Tibial nerve (tissue), 4 donors: ENCODE data around the gene SPACA1. TPM values are rescaled to one million over a fixed set of nuclear protein-coding genes. Genes with fewer than 3 reads are reported as not detected.
"Not testable (repeated sequence)": the region's sequence is repeated elsewhere in the genome, so short reads cannot be mapped to it uniquely, and the experiment has no call there.

Source experiments
- DNase-seq, 2 donors: peaks; one replicate each; pipeline ENCODE4 v3.0.0-alpha.2; 2019; ENCODE audit warnings: low spot score in 2 of 2
- H3K27ac ChIP-seq, 4 donors: fragments of 200-600 bp; sonication (generic) in 3 of 4; one replicate each; pipeline ENCODE4 v1.5.1; 2017 to 2019; ENCODE audit warnings: mild to moderate bottlenecking in 1 of 4
- H3K27me3 ChIP-seq, 2 donors: fragments of 200-600 bp; sonication (generic) in 1 of 2; one replicate each; pipeline versions ENCODE4 v1.5.1 to v1.6.0; 2017 to 2019
- H3K36me3 ChIP-seq, 3 donors: fragments of 200-600 bp; sonication (generic); one replicate each; pipeline ENCODE4 v1.5.1; 2018 to 2019
- H3K4me1 ChIP-seq, 4 donors: fragments of 200-600 bp; sonication (generic) in 3 of 4; one replicate each; pipeline ENCODE4 v1.5.1; 2017 to 2019
- H3K4me3 ChIP-seq, 4 donors: fragments of 200-600 bp; sonication (generic) in 3 of 4; one replicate each; pipeline ENCODE4 v1.5.1; 2017 to 2019; ENCODE audit warnings: mild to moderate bottlenecking in 1 of 4, moderate library complexity in 1 of 4
- H3K9me3 ChIP-seq, 4 donors: fragments of 200-600 bp; sonication (generic) in 3 of 4; one replicate each; pipeline ENCODE4 v1.5.1; 2017 to 2019
- EP300 ChIP-seq, 2 donors: sonication (generic); formaldehyde crosslinking; IDR thresholded peaks; one replicate each; pipeline ENCODE4 v1.6.1; 2017; ENCODE audit warnings: antibody characterized with exemption in 2 of 2, mild to moderate bottlenecking in 1 of 2
- POLR2A ChIP-seq, 2 donors: fragments of 450-650 bp; IDR thresholded peaks; one replicate each; pipeline ENCODE4 v1.6.1; 2017; ENCODE audit warnings: antibody characterized with exemption in 2 of 2, mild to moderate bottlenecking in 2 of 2, moderate library complexity in 2 of 2
- whole genome bisulfite sequencing, 2 donors: methylation state at CpG; one replicate each; pipeline ENCODE4 v1.1.5; 2018; 5-methylcytosine and 5-hydroxymethylcytosine counted together
- total RNA-seq, 4 donors: library from RNA; depleted of rRNA; stranded (reverse); fragments of >200 nt; gene quantifications; one replicate each; pipeline ENCODE4 v1.1.0, GENCODE V29; 2016
- TF ChIP-seq, protein P1 (sequence below), 5 experiments: fragments of 200-600 bp in 3 of 5; fragments of 450-650 bp in 2 of 5; sonication (generic) in 3 of 5; IDR thresholded peaks; one replicate each; pipeline ENCODE4 v1.5.1; 2016 to 2019; ENCODE audit warnings: antibody characterized with exemption in 5 of 5, mild to moderate bottlenecking in 3 of 5, moderate library complexity in 2 of 5

SPACA1 gene, protein sequence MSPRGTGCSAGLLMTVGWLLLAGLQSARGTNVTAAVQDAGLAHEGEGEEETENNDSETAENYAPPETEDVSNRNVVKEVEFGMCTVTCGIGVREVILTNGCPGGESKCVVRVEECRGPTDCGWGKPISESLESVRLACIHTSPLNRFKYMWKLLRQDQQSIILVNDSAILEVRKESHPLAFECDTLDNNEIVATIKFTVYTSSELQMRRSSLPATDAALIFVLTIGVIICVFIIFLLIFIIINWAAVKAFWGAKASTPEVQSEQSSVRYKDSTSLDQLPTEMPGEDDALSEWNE
- total RNA-seq, result not detected

DNA sequence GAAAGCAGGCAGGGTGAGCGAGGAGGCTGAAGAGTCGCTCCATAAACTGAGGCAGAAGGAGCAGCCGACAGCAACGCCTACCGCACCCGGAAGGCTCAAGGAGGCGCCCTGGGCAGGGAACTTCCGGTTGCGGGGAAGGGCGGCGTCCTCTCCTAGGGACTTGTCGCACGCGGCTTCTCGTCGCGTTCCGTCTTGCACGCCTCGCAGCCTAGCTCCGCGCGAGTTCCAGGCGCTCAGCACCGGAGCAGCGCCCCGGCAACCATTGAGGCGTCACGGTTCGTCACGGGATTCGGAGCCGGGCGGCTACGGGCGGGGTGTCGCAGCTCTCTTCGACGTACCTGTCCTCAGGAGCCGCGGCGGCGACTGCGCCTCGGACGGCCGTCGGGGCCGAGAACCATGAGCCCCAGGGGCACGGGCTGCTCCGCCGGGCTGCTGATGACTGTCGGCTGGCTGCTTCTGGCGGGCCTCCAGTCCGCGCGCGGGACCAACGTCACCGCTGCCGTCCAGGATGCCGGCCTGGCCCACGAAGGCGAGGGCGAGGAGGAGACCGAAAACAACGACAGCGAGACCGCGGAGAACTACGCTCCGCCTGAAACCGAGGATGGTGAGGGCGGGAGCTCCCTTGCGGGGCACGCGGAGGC lies at the start of gene SPACA1:
TSS of gene SPACA1 (plus strand) at position 332 of the 641 bp plus-strand sequence. CDS start at position 397, 65 bp downstream.
- H3K4me3 ChIP-seq, result no peak within 1 kb of the TSS
- H3K9me3 ChIP-seq, result peaks cover 0 to 8% (median 0%) of the 10 kb centered on the region in 4 donors
- no peak within 1 kb of the TSS for H3K27ac ChIP-seq
- H3K4me1 ChIP-seq, result no peaks in the 10 kb centered on the region
- TF ChIP-seq, protein P1, sequence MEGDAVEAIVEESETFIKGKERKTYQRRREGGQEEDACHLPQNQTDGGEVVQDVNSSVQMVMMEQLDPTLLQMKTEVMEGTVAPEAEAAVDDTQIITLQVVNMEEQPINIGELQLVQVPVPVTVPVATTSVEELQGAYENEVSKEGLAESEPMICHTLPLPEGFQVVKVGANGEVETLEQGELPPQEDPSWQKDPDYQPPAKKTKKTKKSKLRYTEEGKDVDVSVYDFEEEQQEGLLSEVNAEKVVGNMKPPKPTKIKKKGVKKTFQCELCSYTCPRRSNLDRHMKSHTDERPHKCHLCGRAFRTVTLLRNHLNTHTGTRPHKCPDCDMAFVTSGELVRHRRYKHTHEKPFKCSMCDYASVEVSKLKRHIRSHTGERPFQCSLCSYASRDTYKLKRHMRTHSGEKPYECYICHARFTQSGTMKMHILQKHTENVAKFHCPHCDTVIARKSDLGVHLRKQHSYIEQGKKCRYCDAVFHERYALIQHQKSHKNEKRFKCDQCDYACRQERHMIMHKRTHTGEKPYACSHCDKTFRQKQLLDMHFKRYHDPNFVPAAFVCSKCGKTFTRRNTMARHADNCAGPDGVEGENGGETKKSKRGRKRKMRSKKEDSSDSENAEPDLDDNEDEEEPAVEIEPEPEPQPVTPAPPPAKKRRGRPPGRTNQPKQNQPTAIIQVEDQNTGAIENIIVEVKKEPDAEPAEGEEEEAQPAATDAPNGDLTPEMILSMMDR (IDR thresholded peaks at IDR 0.05), result no peak
- no peak for DNase-seq
- no peaks in the 10 kb centered on the region for H3K36me3 ChIP-seq
- H3K27me3 ChIP-seq, result peaks cover 0 to 9% of the 10 kb centered on the region in 2 donors
- 74 to 76% methylated on average over 42 to 73 of the region's 77 CpGs for WGBS, 2 donors

DNA sequence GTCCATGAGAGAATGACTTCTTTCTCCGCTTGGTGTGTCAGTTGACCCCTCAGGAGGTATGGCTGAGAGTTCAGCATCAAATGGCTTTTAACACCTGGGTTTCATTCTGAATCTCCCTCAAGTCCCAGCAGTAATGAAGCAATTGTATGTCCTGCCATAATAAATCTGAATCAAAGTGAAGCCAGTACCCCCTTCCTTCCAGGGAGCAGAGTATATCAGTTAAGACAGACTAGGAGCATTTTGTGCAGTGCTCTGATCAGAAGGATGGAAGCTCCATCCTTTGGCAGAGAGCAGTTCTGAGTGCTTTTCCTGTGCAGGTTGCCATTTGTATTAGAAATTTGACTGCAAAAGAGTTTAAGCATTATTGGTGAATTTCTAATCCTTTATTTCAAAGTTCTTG lies 46.9 kb upstream of the SPACA1 start:
- Histone ChIP-seq H3K4me3 (no peak overlapping the region), H3K27me3 (no peaks in the 10 kb centered on the region), H3K27ac (no peak overlapping the region), H3K9me3 (no peaks in the 10 kb centered on the region), H3K4me1 (no peaks in the 10 kb centered on the region), H3K36me3 (no peaks in the 10 kb centered on the region)
- WGBS, 2 donors, result 33 to 60% methylated on average over 1 of the region's 1 CpG
- TF ChIP-seq, protein P1 (IDR thresholded peaks at IDR 0.05), result no peak
- TF ChIP-seq POLR2A (IDR thresholded peaks at IDR 0.05), result no peak
- no peak for TF ChIP-seq EP300 (IDR thresholded peaks at IDR 0.05)
- no peak for DNase-seq

DNA sequence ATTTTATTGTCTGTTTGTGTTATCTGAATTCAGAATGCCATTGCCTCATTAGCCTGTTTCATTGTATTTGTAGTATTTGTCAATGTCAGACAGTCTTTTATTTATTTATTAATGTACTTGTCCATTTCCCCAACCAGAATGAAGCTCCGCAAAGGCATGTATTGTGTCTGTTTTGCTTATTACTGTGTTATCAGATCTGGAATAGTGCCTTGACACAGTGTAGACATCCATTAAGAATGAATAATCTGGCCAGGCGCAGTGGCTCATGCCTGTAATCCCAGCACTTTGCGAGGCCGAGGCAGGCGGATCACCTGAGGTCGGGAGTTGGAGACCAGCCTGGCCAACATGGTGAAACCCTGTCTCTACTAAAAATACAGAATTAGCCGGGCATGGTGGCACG lies 46.4 kb upstream of the SPACA1 start:
- H3K27me3 ChIP-seq, result not testable (repeated sequence)
- 94 to 96% methylated on average over 8 of the region's 8 CpGs for WGBS, 2 donors

DNA sequence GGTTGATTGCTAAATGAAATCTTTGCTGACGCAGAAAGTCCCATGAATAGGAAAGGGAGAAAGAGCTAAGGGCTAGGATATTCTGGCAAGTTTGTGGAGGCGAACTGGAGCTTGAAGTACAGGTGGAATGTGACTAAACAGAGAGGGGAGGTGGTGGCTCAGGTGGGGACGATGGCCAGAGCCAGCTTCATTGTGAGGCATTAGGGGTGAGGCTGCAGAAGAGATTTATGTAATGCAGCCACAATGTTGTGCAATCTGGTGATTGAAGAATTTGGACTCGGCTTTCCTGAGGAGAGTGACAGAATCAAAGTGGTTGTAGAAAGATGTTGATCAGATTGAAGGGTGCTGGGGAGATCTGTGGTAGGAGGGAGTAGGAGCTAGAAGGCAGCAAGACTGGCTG lies 42.9 kb upstream of the SPACA1 start:
- 62 to 64% methylated on average over 4 of the region's 4 CpGs for WGBS, 2 donors

More for the DNA sequence above, 46.4 kb upstream of the SPACA1 start:
- not testable (repeated sequence) for H3K4me1 ChIP-seq, H3K4me3 ChIP-seq, H3K9me3 ChIP-seq, H3K36me3 ChIP-seq, DNase-seq, H3K27ac ChIP-seq

DNA sequence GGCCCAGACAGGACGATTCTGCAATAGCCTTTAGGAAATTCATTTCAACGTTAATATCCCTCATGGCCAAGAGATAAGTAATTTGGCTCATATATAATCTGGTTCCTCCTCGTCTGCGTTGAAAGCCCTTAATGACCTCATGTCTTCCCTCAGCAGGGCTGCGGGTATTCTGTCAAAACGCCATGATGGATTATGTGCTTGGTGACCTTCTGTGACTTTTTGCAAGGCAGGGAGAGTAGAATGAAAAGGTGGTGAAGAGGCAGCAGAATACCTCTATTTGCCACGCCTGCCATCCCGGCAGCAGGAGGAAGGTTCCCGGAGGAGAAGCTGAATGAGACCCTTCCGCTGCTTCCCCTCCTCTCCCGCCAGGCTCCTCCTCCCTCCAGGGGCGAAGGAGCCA lies 41.1 kb upstream of the SPACA1 start:
- H3K27ac ChIP-seq, result no peak overlapping the region
- H3K9me3 ChIP-seq, result no peaks in the 10 kb centered on the region
- TF ChIP-seq POLR2A (IDR thresholded peaks at IDR 0.05) (no peak), EP300 (IDR thresholded peaks at IDR 0.05) (no peak)
- TF ChIP-seq, protein P1 (IDR thresholded peaks at IDR 0.05), result no peak
- H3K27me3 ChIP-seq, result no peaks in the 10 kb centered on the region
- H3K4me1 ChIP-seq, result no peaks in the 10 kb centered on the region
- H3K4me3 ChIP-seq, result no peak overlapping the region
- no peaks in the 10 kb centered on the region for H3K36me3 ChIP-seq
- DNase-seq, result no peak
- 51% methylated on average over 12 of the region's 12 CpGs for WGBS, 2 donors

More for the DNA sequence above, 42.9 kb upstream of the SPACA1 start:
- DNase-seq, result no peak
- Histone ChIP-seq H3K4me3 (no peak overlapping the region), H3K27ac (no peak overlapping the region), H3K9me3 (no peaks in the 10 kb centered on the region), H3K4me1 (no peaks in the 10 kb centered on the region), H3K27me3 (no peaks in the 10 kb centered on the region), H3K36me3 (no peaks in the 10 kb centered on the region)
- TF ChIP-seq, protein P1 (IDR thresholded peaks at IDR 0.05), result no peak
- TF ChIP-seq EP300 (IDR thresholded peaks at IDR 0.05) (no peak), POLR2A (IDR thresholded peaks at IDR 0.05) (no peak)
